ENCODE measurements around the gene TUBA4A.

DNA sequence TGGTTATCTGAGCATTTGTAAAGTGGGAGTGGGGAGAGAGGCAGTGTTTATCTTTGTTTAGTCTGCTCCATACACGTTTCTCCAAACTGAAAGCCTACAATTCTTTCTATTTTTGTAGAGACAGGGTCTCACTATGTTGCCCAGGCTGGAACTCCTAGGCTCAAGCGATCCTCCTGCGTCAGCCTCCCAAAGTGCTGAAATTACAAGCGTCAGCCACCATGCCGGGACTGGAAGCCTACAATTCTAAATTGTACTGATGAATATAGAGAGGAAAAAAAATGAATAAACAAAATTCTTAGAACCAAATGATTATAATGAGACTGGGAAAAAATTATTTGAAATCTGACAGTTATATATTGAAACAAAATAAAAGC lies 48.6 kb downstream of the TUBA4A start:
- TF ChIP-seq, protein P1, sequence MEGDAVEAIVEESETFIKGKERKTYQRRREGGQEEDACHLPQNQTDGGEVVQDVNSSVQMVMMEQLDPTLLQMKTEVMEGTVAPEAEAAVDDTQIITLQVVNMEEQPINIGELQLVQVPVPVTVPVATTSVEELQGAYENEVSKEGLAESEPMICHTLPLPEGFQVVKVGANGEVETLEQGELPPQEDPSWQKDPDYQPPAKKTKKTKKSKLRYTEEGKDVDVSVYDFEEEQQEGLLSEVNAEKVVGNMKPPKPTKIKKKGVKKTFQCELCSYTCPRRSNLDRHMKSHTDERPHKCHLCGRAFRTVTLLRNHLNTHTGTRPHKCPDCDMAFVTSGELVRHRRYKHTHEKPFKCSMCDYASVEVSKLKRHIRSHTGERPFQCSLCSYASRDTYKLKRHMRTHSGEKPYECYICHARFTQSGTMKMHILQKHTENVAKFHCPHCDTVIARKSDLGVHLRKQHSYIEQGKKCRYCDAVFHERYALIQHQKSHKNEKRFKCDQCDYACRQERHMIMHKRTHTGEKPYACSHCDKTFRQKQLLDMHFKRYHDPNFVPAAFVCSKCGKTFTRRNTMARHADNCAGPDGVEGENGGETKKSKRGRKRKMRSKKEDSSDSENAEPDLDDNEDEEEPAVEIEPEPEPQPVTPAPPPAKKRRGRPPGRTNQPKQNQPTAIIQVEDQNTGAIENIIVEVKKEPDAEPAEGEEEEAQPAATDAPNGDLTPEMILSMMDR (IDR thresholded peaks at IDR 0.05) = no peak
- TF ChIP-seq POLR2A (IDR thresholded peaks at IDR 0.05) = no peak
